GM18870 (cell line): ENCODE measurements around the gene LYPLAL1.
"Not testable (repeated sequence)": the region's sequence is repeated elsewhere in the genome, so short reads cannot be mapped to it uniquely, and the experiment has no call there.

Experiments
- ATAC-seq: cut with Tn5 transposase; IDR thresholded peaks from one replicate; pipeline ENCODE4 v1.9.1; 2021; ENCODE audit warnings: moderate library complexity; ENCODE audit not compliant: unreplicated experiment

LYPLAL1 gene

DNA sequence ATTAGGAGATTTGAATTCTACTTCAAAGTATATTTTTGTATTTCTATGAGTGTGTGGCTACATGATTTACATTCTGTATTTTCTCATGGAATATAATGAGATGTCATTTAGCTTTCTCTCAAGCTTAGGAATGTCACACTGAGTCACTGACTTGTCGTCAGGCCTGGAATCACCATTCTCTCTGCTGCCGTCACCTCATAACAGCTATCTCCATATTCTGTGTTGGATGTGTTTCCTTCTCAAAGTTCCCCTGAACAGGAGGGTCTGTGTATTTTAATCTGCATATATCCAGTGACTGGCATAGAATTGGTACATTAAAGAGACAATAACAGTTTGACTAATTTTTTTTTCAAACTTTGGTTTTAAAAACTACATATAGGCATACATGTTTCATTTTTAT is 35.9 kb downstream of the LYPLAL1 start:
- no peak for ATAC-seq

DNA sequence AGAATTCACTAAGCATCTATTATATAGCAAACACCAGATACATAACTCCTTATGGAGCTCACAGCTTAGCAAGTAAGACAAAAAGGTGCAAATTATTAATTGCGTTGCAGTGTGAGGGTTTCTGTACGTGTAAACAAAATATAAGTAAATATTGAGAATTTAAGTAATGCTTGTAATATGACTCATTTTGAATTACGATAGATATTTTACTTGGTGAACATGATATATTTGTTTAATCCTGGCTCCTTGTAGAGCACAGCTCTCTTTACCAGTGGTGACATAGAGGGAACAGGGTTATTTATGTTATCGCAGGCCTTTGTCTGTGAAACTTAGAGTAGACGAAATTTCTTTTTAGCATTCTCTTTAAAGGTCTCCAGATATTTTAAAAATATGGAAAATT is 36.4 kb downstream of the LYPLAL1 start:
- no peak for ATAC-seq

GRCh38 chr1:219215477-219215876 is 41.8 kb downstream of the LYPLAL1 start:
- no peak for ATAC-seq

DNA sequence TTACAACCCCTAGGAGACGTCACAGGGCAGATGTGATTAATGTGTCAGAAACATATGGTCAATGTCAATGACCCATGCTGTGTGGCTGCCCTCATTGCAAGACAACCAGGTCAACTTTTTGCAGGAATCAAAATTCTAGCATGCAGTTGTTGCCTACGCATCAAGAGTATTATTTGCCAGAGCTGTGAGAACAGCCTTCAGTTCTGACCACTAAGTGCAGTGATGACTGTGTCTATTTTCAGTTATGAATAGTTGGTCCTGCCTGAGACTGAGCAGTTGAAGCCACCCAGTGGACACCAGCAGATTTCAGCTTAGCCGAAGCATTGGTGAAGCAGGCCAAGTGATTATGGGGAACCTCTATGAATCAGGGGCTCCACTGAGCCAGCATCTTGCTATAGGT is 47.3 kb downstream of the LYPLAL1 start:
- peak; percentile 95 for ATAC-seq

DNA sequence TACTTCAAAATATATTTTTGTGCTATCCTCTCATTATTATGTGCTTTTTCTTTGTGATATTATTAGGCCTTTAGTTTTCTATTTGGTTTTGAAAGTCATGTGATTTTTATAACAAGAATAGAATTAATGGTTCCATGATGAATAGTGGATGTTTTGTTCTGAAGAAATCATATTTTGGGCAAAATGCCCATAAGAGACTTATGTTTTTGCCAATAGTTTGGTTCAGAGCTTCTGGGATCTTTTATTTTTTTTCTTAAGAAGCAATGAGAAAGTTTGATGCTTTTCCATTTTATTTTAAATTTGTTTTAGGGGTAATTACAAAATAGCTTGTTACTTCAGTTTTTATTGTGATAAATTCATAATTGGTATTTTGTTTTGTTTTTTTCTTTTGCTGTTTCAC is 49.8 kb downstream of the LYPLAL1 start:
- no peak for ATAC-seq

DNA sequence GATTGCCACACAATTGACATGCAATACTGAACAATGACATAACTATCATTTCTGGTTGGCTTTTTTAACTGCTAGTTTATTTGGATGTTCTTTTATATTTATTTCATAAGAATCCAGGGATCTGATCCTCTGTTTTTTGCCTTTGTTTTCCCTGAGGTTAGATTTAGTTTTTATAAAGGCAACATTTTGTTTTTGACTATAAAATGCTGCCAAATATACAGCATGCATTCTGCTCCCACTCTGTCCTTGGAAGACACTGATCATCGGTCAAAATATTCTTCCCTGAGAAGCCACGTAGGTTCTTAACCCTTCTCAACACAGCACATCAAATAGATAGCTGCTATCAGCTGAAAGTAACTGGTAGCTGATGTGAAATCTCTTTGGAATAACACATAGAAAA is 52.5 kb downstream of the LYPLAL1 start:
- ATAC-seq, result no peak

- no peak for ATAC-seq
These were observed 53.8 kb downstream of the LYPLAL1 start for GRCh38 chr1:219227360-219228057.

DNA sequence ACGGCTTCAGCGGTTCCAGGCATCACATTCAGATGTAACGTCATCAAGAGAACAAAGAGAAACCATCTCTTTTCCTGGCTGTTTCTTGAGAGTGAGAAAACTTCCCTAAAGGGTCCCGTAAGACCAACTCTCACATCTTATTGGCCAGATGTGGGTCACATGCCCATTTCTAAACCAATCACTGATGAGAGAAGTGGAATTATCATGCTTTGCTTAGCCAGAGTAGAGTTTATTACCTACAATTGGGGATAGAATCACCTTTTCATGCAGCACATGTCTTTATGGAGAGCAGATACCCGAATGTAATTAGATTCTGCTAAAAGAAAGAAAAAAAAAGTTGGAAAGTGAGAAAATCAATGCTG is 54.4 kb downstream of the LYPLAL1 start:
- ATAC-seq, result no peak

GRCh38 chr1:219232890-219233289 is 59.2 kb downstream of the LYPLAL1 start:
- ATAC-seq, result no peak

DNA sequence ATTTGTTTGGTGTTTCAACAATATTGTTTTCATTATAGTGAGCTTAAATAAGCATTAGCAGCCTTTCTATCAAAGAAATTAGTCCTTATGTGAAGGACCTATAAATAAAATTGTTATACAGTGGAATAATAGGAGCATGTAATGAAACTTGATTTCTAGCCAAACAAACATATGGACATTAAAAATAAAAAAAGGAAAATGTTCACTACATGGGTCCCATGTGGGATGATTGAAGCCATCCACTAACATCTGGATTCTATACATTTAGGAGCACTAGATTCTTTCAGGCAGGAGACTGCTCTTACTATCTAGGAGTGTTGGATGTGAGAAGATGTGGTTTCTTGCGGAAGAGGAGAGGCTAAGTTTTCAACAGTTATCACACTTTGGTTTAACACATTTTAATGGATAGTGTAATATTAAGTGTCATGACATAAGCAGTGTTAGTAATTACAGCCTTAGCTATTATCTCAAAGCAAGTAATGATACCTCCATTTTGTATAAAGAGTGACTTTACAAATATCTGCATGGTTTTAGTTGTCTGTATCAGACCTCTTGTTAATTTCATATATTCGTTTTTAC is 62.3 kb downstream of the LYPLAL1 start:
- no peak for ATAC-seq

DNA sequence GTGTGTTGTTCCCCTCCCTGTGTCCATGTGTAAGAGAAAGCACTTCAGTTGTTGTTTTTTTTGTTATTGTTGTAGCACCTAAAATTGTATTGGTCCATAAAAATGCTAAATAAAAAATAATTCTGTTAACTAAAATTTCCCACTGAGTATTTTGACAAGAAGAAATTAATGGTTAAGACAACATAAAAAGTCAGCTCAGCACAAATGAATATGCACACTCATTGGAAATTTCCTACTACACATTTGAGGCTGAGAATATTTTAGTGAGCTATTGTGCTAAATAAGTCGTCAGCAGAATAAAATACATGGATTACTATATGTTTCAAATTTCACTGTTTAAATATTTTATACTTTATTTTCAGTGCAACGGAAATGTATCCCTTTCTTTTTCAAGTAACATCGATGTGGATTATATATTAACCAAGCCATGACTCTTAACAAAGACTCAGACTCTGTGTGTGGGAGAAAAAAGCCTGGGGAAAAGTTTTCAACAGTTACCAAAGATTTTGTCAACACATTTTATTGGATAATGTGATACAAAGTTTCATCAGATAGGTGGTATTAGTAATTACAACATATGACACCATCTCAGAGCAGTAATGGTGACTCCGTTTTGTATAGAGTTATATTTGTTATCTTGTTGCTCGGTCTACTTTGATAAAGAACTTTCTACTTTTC is 63.4 kb downstream of the LYPLAL1 start:
- ATAC-seq, result no peak

DNA sequence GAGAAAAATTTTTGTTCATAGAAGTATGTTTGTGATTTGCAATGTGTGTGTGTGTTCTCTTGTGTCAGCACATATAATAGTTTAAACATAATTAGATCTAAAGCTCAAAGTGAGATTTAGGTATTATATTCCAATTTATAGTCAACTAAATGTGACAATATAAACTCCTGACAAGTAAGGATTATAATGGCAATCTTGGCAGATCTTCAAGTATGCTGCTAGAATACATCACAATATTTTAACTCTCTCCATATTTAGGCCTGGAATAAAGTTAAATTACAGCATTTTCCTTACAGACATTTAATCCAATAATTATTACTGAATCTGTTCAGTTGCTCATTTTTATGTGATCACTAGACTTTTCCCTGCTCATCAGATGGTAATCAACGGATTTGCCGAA is 65.8 kb downstream of the LYPLAL1 start:
- no peak for ATAC-seq

- ATAC-seq, result no peak
These were observed 71.2 kb downstream of the LYPLAL1 start for GRCh38 chr1:219244864-219245263.

- ATAC-seq, result no peak
These were observed 73.8 kb downstream of the LYPLAL1 start for GRCh38 chr1:219247441-219247840.

DNA sequence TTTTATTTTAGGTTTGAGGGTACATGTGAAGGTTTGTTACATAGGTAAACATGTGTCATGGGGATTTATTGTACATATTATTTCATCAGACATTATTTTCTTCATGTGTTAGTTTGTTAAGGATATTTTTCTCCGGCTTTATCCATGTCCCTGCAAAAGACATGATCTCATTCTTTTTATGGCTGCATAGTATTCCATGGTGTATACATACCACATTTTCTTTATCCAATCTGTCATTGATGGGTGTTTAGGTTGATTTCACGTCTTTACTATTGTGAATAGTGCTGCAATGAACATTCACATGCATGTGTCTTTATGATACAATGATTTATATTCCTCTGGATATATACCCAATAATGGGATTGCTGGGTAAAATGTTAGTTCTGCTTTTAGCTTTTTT is 76.8 kb downstream of the LYPLAL1 start:
- not testable (repeated sequence) for ATAC-seq

DNA sequence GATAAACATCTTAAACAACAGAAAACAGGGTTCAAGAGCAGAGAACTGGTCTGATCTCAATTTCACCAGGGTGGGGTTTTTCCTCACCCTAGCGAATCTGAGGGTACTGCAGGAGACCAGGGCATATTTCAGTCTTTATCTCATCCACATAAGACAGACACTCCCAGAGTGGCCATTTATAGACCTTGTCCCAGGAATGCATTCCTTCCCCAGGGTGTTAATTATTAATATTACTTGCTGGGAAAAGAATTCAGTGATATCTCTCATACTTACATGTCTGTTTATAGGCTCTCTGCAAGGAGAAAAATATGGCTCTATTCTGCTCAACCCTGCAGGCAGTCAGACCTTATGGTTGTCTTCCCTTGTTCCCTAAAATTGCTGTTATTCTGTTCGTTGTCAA is 84.1 kb downstream of the LYPLAL1 start:
- no peak for ATAC-seq

GRCh38 chr1:219261454-219261853 is 87.8 kb downstream of the LYPLAL1 start:
- ATAC-seq, result no peak
